Activated CD4-positive, alpha-beta T cell treated with anti-CD3 and anti-CD28 coated beads for 36 hours (primary cell): Measurements from ENCODE around the gene ZNF747. TPM values are rescaled to one million over a fixed set of nuclear protein-coding genes. Genes with fewer than 3 reads are reported as not detected.

Experiments
- ATAC-seq: fragments of 200-7000 bp; cut with Tn5 transposase; one replicate; pipeline ENCODE4 v1.10.0; 2021; ENCODE audit warnings: mild to moderate bottlenecking, moderate library complexity
- CTCF ChIA-PET: fragments of 350-600 bp; sonication (Branson Sonifier 250); formaldehyde crosslinking; loops from one replicate; lab custom pipeline; 2021; ENCODE audit warnings: antibody characterized with exemption; lab: Charles Lee
- POLR2A ChIA-PET: fragments of 350-600 bp; sonication (Branson Sonifier 250); formaldehyde crosslinking; loops from one replicate; lab custom pipeline; 2021; ENCODE audit warnings: antibody characterized with exemption, inconsistent platforms; lab: Charles Lee
- DNase-seq: peaks from one replicate; pipeline ENCODE4 v3.0.0-alpha.2; 2020
- H3K27ac Mint-ChIP-seq: one replicate; pipeline ENCODE4 v1.8.0; 2021; ENCODE audit warnings: mixed read lengths
- H3K27me3 Mint-ChIP-seq: one replicate; pipeline ENCODE4 v1.8.0; 2021; ENCODE audit warnings: mixed read lengths
- H3K36me3 Mint-ChIP-seq: one replicate; pipeline ENCODE4 v1.8.0; 2021; ENCODE audit warnings: low read depth, mixed read lengths
- H3K4me1 Mint-ChIP-seq: one replicate; pipeline ENCODE4 v1.8.0; 2021; ENCODE audit warnings: mixed read lengths
- H3K4me3 Mint-ChIP-seq: one replicate; pipeline ENCODE4 v1.8.0; 2021; ENCODE audit warnings: mild to moderate bottlenecking, moderate library complexity, mixed read lengths
- H3K9me3 Mint-ChIP-seq: one replicate; pipeline ENCODE4 v1.8.0; 2021; ENCODE audit warnings: low read depth, mixed read lengths
- intact Hi-C, 2 experiments: fragments of 100-400 bp; cut with DNase I in 1 of 2; cut with micrococcal nuclease in 1 of 2; formaldehyde crosslinking; loops; one replicate each; pipeline versions ENCODE4 v1.14.2 to v1.15.1; 2022 to 2024; cut with DNase I, micrococcal nuclease
- total RNA-seq, 2 experiments: library from RNA; stranded (reverse); gene quantifications; one replicate each; pipeline ENCODE4 v1.2.3, GENCODE V29; 2021

Gene ZNF747
- total RNA-seq, 2 experiments from 2014 or later = 6.3 to 8.0 TPM

DNA sequence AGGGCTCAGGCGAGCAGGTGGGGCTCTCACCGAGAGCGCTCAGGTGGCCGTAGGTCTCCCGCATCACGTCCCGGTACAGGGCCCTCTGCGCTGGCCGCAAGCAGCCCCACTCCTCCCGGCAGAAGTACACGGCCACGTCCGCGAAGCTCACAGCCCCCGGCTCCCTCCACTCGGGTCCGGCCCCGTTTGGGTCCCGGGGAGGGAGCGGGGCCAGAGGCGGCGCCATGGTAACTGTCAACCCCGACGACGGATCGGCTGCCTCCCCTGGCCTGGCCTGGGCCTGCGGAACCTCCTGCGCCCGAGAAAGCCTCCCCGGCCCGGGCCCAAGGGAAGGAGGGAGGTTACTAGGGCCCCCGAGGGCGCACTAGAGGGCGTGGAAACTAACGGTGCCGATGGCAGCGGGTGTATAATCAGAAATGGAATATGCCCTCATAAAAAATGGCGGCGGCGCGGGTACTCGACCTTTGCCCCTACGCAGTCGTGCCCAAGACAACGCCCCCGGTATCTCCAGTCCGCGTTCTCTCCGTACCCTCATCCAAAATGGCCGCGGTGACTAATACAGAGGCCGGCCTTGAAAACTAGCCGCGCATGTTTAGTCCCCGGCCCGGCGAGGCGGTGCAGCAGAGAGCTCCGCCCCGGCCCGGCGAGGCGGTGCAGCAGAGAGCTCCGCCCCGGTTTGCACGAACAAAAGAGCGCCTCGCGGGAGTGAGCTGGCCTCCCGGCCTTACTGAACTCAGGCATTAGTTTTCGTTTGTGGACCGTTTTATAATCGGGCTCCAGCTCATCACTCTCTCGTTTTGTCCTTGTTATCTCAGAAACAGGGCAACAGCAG, 23.5 kb upstream of the ZNF747 start, which contains the start of gene ZNF764:
ZNF764 (minus strand) TSS at position 418 of the 832 bp plus-strand sequence; CDS start at position 226, 192 bp downstream.
- intact Hi-C loops = loop anchor here (1.0 to 10.0 kb wide), 20 partner anchors 9 to 463 kb away; partner anchors contain the start of genes DCTPP1 (in 1 of the 2), FBRS (in 1 of the 2), ITGAL (in 1 of the 2) and PRR14 (in 1 of the 2)
- CTCF ChIA-PET = interaction anchor here (0.7 to 3.1 kb wide), 15 partner anchors 9 to 187 kb away, joined by 3 to 22 read pairs (median 4); partner anchors contain the start of genes DCTPP1, ZNF688 and ZNF747
- ATAC-seq (peak; percentile 96), DNase-seq (peak; percentile 99)
- no peaks in the 10 kb centered on the region for H3K9me3 Mint-ChIP-seq
- peaks cover 44% of the 10 kb centered on the region for H3K4me1 Mint-ChIP-seq
- POLR2A ChIA-PET = interaction anchor here (0.6 to 2.8 kb wide), 12 partner anchors 8 to 151 kb away, joined by 3 to 30 read pairs (median 5); partner anchors contain the start of genes DCTPP1, PRR14, ZNF688 and ZNF747
- peak within 1 kb of the TSS; percentile 85 for H3K4me3 Mint-ChIP-seq
- H3K27ac Mint-ChIP-seq = peak within 1 kb of the TSS; percentile 94
- H3K27me3 Mint-ChIP-seq = no peaks in the 10 kb centered on the region
- peaks cover 23% of the 10 kb centered on the region for H3K36me3 Mint-ChIP-seq

DNA sequence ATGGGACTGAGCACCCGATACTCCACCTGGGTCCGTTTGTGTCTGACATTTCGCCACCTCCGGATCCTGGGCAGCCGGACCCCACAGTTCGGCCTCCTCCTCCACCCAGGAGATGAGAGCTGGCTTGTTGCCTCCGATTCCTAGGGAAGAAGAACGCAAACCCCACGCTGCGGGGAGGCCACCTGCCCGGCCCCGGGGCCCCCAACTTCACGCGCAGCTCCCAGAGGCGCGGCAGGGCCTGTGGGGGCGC, 23.0 kb upstream of the ZNF747 start:
- CTCF ChIA-PET = interaction anchor here (1.2 to 3.1 kb wide), 7 partner anchors 10 to 187 kb away, joined by 3 to 22 read pairs (median 5); partner anchors contain the start of genes DCTPP1, ZNF688 and ZNF747
- intact Hi-C loops = loop anchor here (5.0 to 10.0 kb wide), 2 partner anchors 140 to 463 kb away; partner anchors contain the start of genes SRCAP (in 1 of the 2), TBX6 (in 1 of the 2) and YPEL3 (in 1 of the 2)
- DNase-seq = no peak
- Mint-ChIP-seq H3K9me3 (no peaks in the 10 kb centered on the region), H3K4me3 (peak overlapping the region; percentile 85), H3K27me3 (no peaks in the 10 kb centered on the region), H3K4me1 (peaks cover 49% of the 10 kb centered on the region), H3K27ac (peak overlapping the region; percentile 93), H3K36me3 (peaks cover 28% of the 10 kb centered on the region)
- POLR2A ChIA-PET = interaction anchor here (0.6 to 2.8 kb wide), 8 partner anchors 8 to 140 kb away, joined by 3 to 30 read pairs (median 6); partner anchors contain the start of genes ZNF688, ZNF747 and ZNF785
- ATAC-seq = no peak

DNA sequence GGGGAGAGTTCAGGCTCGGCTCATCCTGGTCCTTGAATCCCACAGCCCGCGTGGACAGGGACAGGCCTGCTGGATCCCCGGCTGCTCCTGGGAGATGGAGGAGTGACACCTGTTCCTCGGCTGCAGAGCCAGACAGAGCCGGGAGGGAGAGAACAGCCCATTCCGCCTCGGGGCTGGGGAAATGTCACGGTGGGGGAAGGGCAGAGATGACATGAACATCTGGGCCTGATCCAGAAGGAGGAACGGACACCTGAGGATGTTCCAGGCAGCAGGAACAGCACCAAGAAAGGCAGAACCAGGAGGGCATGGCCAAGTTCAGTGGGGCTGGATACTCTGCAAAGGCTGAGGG, 21.4 kb upstream of the ZNF747 start:
- no peaks in the 10 kb centered on the region for H3K9me3 Mint-ChIP-seq
- ChIA-PET POLR2A (no interaction called here), CTCF (interaction anchor here (2.9 to 3.1 kb wide), 2 partner anchors 21 to 126 kb away, joined by 14 to 22 read pairs; partner anchors contain the start of genes DCTPP1 and ZNF747)
- DNase-seq (no peak), ATAC-seq (no peak)
- H3K4me1 Mint-ChIP-seq = peaks cover 56% of the 10 kb centered on the region
- H3K4me3 Mint-ChIP-seq = peak overlapping the region; percentile 85
- intact Hi-C loops = loop anchor here (5.0 to 10.0 kb wide), 2 partner anchors 141 to 461 kb away; partner anchors contain the start of genes SRCAP (in 1 of the 2), TBX6 (in 1 of the 2) and YPEL3 (in 1 of the 2)
- no peaks in the 10 kb centered on the region for H3K27me3 Mint-ChIP-seq
- H3K27ac Mint-ChIP-seq = peak overlapping the region; percentile 17
- H3K36me3 Mint-ChIP-seq = peaks cover 33% of the 10 kb centered on the region

DNA sequence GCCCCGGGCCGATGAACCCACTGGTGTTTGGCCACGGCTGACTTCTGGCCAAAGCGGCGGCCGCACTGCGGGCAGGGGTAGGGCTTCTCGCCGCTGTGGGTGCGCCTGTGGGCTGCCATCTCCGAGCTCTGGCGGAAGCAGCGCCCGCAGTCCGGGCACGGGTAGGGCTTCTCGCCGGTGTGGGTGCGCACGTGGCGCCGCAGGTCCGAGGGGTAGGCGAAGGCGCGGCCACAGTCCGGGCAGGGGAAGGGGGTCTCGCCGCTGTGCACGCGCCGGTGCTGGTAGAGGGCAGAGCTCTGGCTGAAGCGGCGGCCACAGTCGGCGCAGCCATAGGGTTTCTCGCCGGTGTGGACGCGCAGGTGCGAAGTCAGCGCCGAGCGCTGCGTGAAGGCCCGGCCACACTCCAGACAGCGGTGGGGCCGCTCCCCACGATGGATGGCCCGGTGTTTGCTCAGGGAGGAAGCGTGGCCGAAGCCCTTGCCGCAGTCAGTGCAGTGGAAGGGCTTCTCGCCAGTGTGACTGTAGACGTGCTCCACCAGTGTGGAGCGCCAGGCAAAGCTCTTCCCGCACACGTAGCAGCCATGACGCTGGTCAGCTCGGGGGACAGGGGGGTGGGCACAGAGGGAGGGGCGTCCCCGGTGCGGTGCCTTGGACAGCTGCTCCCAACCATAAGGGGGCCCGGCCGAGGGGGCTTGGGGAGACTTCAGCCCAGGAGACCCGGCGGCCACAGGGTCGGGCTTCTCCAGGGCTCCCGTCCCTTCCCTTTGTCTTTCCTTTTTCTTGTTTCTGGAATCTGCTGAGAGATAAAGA, 20.9 kb upstream of the ZNF747 start:
- ChIA-PET POLR2A (no interaction called here), CTCF (interaction anchor here (1.1 kb wide), 1 partner anchor 21 kb away, joined by 5 read pairs; the partner anchor contains the start of gene ZNF747)
- intact Hi-C loops = loop anchor here (5.0 to 10.0 kb wide), 2 partner anchors 142 to 461 kb away; partner anchors contain the start of genes SRCAP (in 1 of the 2), TBX6 (in 1 of the 2) and YPEL3 (in 1 of the 2)
- Mint-ChIP-seq H3K9me3 (no peaks in the 10 kb centered on the region), H3K27ac (peak overlapping the region; percentile 42), H3K27me3 (no peaks in the 10 kb centered on the region), H3K36me3 (peaks cover 33% of the 10 kb centered on the region), H3K4me3 (peak overlapping the region; percentile 85), H3K4me1 (peaks cover 58% of the 10 kb centered on the region)
- DNase-seq = no peak
- ATAC-seq = no peak

DNA sequence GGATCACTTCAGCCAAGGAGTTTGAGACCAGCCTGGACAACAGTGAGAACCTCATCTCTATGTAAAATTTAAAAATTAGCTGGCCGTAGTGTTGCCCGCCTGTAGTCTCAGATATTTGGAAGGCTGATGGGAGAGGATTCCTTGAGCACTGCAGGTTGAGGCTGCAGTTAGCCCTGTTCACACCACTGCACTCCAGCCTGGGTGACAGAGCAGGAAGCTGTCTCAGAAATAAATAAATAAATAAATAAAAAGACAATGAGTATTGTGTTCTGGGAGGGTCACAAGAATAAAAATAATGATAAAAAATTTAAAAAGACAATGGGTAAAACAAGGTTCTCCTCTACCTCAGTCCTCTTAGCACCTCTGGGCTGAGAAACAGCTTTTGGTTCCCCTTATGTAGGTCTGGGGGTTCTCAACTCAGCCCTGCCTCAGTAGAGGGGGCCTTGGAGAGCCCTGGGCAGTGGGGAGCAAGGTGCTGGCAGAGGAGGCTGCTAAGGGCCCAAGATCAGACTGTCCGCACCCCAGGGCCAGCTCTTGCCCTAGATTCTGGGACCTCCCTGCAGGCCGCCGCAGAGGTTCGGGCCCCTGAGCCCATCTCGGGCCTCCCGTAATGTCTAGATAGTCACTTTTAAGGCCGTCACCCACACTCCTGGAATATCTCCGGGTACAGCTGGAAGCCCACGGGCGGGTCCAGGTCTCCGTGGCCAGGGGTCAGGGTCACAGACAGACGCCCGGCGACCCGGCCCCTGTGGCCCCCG, 20.1 kb upstream of the ZNF747 start:
- POLR2A ChIA-PET = interaction anchor here (0.5 kb wide), 2 partner anchors 87 to 95 kb away, joined by 3 to 4 read pairs; no protein-coding TSS in a partner anchor
- H3K4me3 Mint-ChIP-seq = no peak overlapping the region
- CTCF ChIA-PET = interaction anchor here (1.1 to 1.2 kb wide), 2 partner anchors 20 to 125 kb away, joined by 3 to 5 read pairs; partner anchors contain the start of genes DCTPP1 and ZNF747
- peaks cover 60% of the 10 kb centered on the region for H3K4me1 Mint-ChIP-seq
- intact Hi-C loops = loop anchor here (5.0 to 10.0 kb wide), 2 partner anchors 143 to 460 kb away; partner anchors contain the start of genes SRCAP (in 1 of the 2), TBX6 (in 1 of the 2) and YPEL3 (in 1 of the 2)
- H3K27me3 Mint-ChIP-seq = no peaks in the 10 kb centered on the region
- no peaks in the 10 kb centered on the region for H3K9me3 Mint-ChIP-seq
- H3K36me3 Mint-ChIP-seq = peaks cover 33% of the 10 kb centered on the region
- ATAC-seq = no peak
- no peak overlapping the region for H3K27ac Mint-ChIP-seq
- no peak for DNase-seq

DNA sequence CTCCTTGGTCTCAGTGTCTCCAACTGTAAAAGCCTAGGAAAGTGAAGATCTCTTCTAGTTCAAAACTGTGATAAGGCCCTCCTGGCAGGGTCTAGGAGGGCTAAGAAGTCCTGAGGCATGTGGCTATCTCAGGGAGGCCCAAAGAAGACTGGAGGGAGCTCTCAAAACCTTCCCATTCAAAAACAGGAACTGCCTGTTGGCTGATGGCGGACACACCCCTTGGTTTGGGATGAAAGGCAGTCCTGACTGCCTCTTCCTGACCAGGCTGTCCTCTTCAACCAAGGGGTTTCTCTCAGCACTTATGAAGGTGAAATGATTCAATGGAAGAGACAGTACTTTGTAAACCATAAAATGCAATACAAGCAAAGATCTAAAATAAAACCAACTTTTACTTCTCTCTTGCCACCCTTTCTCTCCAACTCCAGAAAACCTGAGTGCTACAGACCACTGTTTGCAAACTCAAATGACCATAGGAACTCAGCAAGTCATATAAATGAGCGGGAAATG, 18.8 kb upstream of the ZNF747 start:
- ATAC-seq = no peak
- Mint-ChIP-seq H3K4me1 (peaks cover 61% of the 10 kb centered on the region), H3K4me3 (no peak overlapping the region), H3K9me3 (no peaks in the 10 kb centered on the region), H3K27ac (peak overlapping the region; percentile 91), H3K36me3 (peaks cover 33% of the 10 kb centered on the region), H3K27me3 (no peaks in the 10 kb centered on the region)
- CTCF ChIA-PET = interaction anchor here (1.2 kb wide), 1 partner anchor 124 kb away, joined by 3 read pairs; the partner anchor contains the start of gene DCTPP1
- POLR2A ChIA-PET = interaction anchor here (0.6 kb wide), 2 partner anchors 12 to 29 kb away, joined by 3 read pairs; no protein-coding TSS in a partner anchor
- DNase-seq = no peak
- intact Hi-C loops = loop anchor here in 1 of 2 experiments (10.0 kb wide), 1 partner anchor 459 kb away; the partner anchor contains the start of genes TBX6 and YPEL3

DNA sequence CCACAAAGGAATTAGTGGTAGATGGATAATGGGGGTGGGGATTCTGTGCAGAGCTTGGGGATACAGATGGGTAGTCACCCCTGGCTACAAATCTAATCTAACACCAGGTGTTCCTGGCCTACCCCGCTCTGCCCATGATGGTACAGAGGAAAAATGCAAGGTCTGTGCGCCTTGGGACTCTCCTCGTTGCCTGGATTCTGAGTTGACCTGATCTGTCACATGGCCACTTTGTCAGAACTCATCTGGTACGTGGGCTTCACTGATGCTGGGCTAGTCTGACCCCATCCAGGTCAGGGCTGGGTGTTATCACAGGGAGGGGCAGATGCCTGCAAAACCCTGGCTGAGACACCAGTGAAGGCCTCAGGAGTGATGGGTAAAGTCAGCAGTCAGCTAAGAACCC, 18.3 kb upstream of the ZNF747 start:
- peaks cover 61% of the 10 kb centered on the region for H3K4me1 Mint-ChIP-seq
- no peak for ATAC-seq

DNA sequence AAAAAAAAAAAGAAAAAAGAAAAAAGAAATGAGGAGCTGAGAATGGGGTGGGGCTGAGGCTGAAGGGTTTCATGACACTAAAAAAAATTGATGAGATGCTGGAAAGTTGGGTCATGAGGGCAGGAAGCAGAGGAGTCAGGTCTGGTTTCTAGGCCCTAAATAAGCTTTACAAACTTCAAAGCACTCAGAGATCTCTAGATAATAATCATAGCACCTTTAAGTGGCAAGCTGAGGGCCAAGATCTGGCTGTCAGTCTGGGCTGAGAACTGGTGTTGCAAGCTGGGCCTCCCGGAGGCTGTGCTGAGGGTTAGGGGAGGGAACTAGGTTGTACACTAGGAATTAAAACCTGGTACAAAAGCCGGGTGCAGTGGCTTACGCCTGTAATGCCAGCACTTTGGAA, 17.1 kb upstream of the ZNF747 start:
- peak overlapping the region; percentile 59 for H3K4me3 Mint-ChIP-seq
- peak; percentile 86 for ATAC-seq
- ChIA-PET CTCF (interaction anchor here (0.6 to 1.6 kb wide), 8 partner anchors 16 to 122 kb away, joined by 3 to 10 read pairs (median 4); partner anchors contain the start of genes DCTPP1 and ZNF747), POLR2A (interaction anchor here (0.7 to 1.0 kb wide), 3 partner anchors 16 to 118 kb away, joined by 3 to 7 read pairs (median 5); no protein-coding TSS in a partner anchor)
- peaks cover 58% of the 10 kb centered on the region for H3K4me1 Mint-ChIP-seq
- no peaks in the 10 kb centered on the region for H3K9me3 Mint-ChIP-seq
- H3K36me3 Mint-ChIP-seq = peaks cover 33% of the 10 kb centered on the region
- H3K27me3 Mint-ChIP-seq = no peaks in the 10 kb centered on the region
- intact Hi-C loops = loop anchor here (2.0 to 10.0 kb wide), 2 partner anchors 17 to 457 kb away; partner anchors contain the start of genes TBX6 (in 1 of the 2), YPEL3 (in 1 of the 2) and ZNF747 (in 1 of the 2)
- DNase-seq = peak; percentile 75
- H3K27ac Mint-ChIP-seq = peak overlapping the region; percentile 91

More for the DNA sequence above, 18.3 kb upstream of the ZNF747 start:
- Mint-ChIP-seq H3K9me3 (no peaks in the 10 kb centered on the region), H3K27me3 (no peaks in the 10 kb centered on the region), H3K36me3 (peaks cover 33% of the 10 kb centered on the region), H3K4me3 (no peak overlapping the region), H3K27ac (peak overlapping the region; percentile 91)
- intact Hi-C loops = loop anchor here in 1 of 2 experiments (10.0 kb wide), 1 partner anchor 458 kb away; the partner anchor contains the start of genes TBX6 and YPEL3
- ChIA-PET POLR2A (interaction anchor here (0.6 kb wide), 1 partner anchor 28 kb away, joined by 3 read pairs; no protein-coding TSS in a partner anchor), CTCF (interaction anchor here (1.6 kb wide), 1 partner anchor 18 kb away, joined by 10 read pairs; the partner anchor contains the start of gene ZNF747)
- no peak for DNase-seq

DNA sequence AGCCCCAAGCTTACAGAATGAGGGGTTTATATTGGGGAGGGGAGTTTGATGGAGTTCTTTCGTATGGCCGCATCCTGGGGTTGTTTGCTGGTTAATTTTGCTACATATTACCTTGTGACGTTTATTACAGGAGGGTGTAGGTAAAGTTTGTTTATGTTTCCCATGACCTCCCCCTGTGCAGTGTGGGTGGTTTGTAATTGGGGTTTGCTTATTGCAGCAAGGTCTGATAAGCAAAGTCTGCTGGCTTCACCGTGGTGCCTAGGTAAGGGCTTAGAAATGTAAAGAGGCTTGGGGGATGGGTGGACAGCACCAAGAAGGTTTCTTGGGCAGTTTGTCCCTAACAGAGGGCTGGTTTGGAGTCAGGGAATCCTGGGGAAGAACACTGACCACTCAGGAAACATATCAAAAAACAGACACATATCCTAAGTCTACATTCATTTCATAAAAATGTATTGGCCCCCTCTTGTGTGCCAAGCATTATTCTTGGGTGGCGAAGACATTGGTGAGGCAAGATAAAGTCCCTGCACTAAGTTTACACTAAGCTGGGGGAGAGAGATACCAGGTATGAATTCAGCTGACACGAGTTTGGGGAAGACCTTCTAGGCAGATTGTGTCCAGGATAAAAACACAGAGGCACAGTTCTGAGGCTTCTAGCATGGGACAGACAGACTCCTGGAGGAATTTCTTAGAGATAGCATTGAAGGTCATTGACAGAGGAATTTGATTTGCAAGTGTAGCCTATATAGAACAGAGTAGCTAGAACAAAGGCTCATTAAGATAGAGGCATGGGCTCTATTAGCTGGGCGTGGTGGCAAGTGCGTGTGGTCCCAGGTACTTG, 14.0 kb upstream of the ZNF747 start:
- H3K27me3 Mint-ChIP-seq = no peaks in the 10 kb centered on the region
- no peak for DNase-seq
- peaks cover 13% of the 10 kb centered on the region for H3K36me3 Mint-ChIP-seq
- CTCF ChIA-PET = interaction anchor here (0.8 kb wide), 1 partner anchor 13 kb away, joined by 3 read pairs; no protein-coding TSS in a partner anchor
- no peak overlapping the region for H3K4me3 Mint-ChIP-seq
- no peak overlapping the region for H3K27ac Mint-ChIP-seq
- ATAC-seq = no peak
- intact Hi-C loops = no loop called here
- peaks cover 42% of the 10 kb centered on the region for H3K4me1 Mint-ChIP-seq
- H3K9me3 Mint-ChIP-seq = no peaks in the 10 kb centered on the region
- POLR2A ChIA-PET = no interaction called here
